ENCODE measurements around the gene RARG.

The RARG gene

GRCh38 chr12:53224897-53225634 lies 6.9 kb downstream of the RARG start:
- in situ Hi-C loops (cut with MboI; ENCODE audit: low sequenced_read_pairs): no loop called here

DNA sequence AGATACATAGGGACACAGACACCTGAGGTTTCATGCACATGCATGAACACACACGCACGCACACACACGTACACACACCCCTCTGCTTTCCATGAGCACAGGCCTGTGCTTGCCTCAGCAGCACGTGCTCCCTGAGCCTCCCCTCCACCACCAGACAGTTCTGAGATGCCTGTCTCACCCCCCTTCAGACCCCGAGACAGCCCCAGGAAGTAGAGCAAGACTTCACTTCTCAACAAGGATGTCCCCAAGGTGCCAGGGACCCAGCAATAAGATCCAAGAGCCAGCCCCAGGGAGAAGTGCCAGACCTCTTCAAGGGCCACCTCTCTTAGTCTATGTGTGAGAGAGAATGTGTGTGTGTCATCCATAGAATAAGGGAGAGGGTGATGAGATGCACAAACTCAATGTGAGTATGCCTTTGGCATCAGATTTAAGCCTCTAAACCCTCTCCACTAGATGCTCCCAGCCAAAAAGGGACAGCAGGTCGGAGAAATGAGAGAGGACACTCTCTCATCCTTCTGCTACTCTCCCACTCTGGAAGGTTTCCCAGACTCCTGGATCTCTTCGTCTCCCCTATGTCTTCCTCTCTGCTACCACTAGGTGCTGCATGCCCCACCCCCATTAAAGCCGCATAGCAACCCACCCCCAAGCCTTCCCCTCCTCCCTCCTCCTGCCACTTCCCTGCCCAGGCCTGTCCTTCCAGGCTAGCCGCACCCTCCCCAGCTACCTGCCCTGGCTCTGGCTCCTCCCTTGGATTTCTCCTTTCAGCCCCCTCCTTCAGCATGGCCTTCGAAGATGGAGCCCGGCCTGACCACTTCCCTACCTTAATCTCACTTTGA lies 7.7 kb downstream of the RARG start:
- in situ Hi-C loops (cut with MboI; ENCODE audit: low sequenced_read_pairs): no loop called here

GRCh38 chr12:53223389-53224060 lies 8.5 kb downstream of the RARG start:
- in situ Hi-C loops (cut with MboI; ENCODE audit: low sequenced_read_pairs): no loop called here

DNA sequence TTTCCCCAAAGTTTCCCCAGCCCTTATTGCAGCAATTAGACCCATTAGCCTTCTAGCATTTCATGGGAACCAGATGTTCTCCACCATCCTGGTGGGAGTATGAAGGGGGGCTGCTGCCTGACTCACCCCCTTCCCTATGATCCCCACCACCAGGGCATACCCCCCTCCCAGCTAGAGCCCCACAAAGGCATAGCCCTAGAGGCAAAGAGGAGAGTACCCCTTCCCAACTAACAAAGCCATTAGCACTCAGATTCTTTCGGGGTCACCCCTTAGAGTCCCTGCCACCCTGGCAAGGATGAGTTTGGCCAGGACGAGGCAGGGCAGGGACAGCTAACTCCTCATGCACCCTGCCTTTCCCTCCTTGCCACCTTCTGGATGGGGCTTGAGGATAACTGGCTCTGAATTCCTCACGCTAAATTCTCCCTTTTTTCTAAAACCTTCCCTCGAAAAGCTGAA lies 9.2 kb downstream of the RARG start:
- in situ Hi-C loops (cut with MboI; ENCODE audit: low sequenced_read_pairs): no loop called here

DNA sequence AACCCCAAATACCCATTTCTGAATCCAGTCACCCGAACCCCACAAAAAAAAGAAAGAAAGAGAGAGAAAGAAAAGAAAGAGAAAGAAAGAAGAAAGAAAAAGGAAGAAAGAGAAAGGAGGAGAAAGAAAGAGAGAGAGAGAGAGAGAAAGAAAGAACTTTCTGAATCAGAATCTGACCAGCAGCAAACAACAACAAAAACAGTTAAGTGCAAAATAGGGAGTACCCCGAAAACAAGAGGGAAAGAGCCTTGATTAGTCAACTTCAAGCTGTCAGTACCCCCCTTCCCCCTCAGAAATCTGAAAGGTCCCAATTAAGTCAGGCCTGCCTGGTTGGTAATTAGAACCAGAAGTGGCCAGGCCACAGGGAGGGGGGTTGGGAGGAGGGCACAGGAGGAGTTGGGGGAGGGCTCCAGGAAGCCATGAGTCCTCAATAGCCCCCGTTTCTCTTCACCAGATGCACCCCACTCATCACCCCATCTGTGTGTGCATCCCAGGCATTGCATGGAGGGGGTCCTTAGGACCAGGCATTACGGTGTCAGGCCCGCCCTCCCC lies 9.8 kb downstream of the RARG start:
- in situ Hi-C loops (cut with MboI; ENCODE audit: low sequenced_read_pairs): no loop called here

DNA sequence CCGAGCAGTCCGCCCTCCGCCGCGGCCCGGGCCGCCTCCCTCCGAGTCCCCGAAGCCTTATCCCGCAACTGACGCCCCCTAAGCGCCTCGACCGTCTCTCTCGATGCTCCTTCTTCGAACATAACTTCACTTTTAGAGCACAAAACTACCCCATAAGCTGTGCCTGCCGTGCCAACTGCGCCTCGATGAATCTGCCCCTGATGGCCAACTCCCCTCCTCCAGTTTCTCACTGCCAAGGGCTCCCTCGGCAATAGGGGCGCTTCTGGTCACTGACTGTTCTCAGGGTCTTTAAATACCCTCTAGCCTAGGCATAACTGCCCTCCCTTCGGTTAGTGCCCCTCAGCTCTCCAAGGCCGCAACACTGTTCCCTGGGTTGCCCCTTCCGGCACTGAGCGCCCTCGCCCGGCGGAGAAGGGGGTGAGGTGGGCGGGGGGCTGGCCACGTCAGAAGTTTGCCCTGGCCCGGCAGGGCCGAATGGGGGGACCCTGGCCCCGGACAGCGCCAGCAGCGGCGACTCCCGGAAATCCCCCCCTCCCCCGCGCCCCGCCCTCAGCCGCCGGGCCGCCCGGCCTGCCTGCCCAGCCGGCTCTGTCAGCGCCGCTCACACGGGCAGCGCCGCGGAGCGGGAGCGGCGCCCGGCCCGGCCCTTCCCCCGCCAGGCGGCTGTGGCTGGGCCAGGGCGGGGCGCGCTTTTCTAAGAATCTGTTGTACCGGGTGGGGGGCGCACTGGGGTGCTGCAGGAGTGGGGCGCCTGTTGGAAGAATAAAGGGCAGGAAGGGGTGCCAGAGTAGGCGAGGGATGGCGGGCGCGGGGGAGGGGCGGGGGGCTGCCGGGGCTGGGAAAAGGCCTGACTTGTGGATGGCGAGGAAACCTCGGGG lies 10.6 kb downstream of the RARG start:
- in situ Hi-C loops (cut with MboI; ENCODE audit: low sequenced_read_pairs): no loop called here

GRCh38 chr12:53220694-53221202 lies 11.3 kb downstream of the RARG start:
- in situ Hi-C loops (cut with MboI; ENCODE audit: low sequenced_read_pairs): no loop called here

DNA sequence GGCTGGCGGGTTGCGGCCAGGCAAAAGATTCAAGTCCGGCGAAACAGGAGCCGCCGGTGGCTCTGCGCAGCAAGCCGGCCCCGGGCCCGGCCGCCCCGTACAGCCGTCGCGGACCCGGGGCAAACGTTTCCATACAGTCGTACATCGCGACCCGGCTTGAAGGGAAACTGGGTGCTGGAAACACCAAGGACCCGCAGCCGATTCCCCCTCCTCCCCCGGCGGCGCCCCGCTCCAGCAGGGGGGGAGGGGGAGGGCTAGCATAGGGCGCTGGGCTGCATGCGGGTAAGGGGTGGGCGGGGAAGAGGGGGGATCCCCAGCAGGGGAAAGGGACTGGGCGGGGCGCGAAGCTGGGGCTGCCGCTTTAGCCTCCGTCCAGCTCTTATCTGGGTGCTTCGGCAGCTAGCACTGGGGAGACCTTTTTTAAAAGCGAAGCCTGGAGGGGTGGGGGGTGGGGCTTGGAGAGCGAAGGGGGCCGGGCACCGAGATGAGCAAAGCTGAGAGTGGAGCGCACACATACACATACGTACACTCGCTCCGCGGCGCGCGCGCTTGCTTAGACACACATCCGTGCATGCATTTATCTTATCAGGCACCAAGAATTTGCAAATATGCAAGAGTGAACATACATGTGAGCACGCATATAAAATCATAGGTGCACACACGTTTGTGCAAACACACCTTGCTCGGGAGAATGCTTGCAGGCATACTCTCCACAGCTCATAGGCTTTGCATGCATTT lies 11.9 kb downstream of the RARG start:
- in situ Hi-C loops (cut with MboI; ENCODE audit: low sequenced_read_pairs): no loop called here

- in situ Hi-C loops (cut with MboI; ENCODE audit: low sequenced_read_pairs): no loop called here
Observed at GRCh38 chr12:53219292-53219955, 12.6 kb downstream of the RARG start.

GRCh38 chr12:53218551-53219291 lies 13.3 kb downstream of the RARG start:
- in situ Hi-C loops (cut with MboI; ENCODE audit: low sequenced_read_pairs): no loop called here

GRCh38 chr12:53217931-53218307 lies 14.1 kb downstream of the RARG start:
- in situ Hi-C loops (cut with MboI; ENCODE audit: low sequenced_read_pairs): no loop called here

DNA sequence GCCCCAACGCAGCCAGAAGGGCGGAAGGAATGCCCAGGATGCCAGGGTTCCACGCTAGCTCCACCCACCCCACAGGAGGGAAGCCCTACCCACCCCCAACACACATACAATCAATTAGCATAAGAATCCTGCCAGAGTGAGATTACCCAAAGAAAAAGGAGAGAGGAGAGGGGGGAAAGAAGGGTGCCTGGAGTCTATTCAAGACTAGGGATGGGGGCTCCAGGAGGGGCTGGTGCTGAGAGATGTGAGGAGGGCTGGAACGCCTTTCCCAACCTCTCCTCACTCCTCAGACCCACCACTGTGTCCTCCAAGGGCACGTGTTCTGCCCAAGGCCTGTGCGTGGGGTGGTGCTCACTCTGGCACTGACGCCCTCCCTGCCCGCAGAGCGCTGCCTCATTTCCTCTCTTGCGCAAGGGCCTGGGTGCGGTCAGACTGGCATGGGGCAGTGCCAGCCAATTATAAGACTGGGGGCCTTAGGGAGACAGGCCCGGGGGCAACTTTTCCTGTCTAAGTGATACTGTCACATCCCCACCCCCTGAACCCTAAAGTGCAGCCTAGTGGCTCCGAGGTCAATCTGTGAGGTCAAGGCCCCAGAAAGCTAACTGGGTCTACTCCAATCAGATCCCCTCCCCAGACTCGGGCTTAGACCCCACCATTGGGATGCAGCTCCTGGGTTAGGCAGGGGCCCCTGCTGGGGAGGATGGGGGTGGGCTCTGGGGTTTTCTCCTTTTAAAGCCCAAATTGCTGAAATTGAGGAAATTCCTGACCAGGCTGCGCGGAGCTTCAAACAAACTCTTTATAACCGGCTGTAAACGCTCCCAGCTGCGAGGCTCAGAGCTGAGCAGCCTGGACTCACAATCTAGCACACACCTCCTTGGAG lies 14.7 kb downstream of the RARG start:
- in situ Hi-C loops (cut with MboI; ENCODE audit: low sequenced_read_pairs): no loop called here

GRCh38 chr12:53215497-53215896 lies 16.5 kb downstream of the RARG start:
- in situ Hi-C loops (cut with MboI; ENCODE audit: low sequenced_read_pairs): no loop called here

- in situ Hi-C loops (cut with MboI; ENCODE audit: low sequenced_read_pairs): loop anchor here (5.0 kb wide), 1 partner anchor 82 kb away; the partner anchor contains the start of genes MYG1 and PFDN5
Observed at GRCh38 chr12:53214687-53215455, 17.1 kb downstream of the RARG start.

- in situ Hi-C loops (cut with MboI; ENCODE audit: low sequenced_read_pairs): loop anchor here (5.0 kb wide), 1 partner anchor 83 kb away; the partner anchor contains the start of genes MYG1 and PFDN5
Observed at GRCh38 chr12:53214221-53214620, 17.8 kb downstream of the RARG start.

GRCh38 chr12:53213348-53213747 lies 18.7 kb downstream of the RARG start:
- in situ Hi-C loops (cut with MboI; ENCODE audit: low sequenced_read_pairs): loop anchor here (5.0 kb wide), 1 partner anchor 84 kb away; the partner anchor contains the start of genes MYG1 and PFDN5

Measured in HL-60/S4 treated with phorbol 12-myristate 13-acetate at 8.2 ng/mL for 4 days and 3 days (cell line).